MCF 10A (cell line): ENCODE data around the gene RABGGTB. TPM values are rescaled to one million over a fixed set of nuclear protein-coding genes. Genes with fewer than 3 reads are reported as not detected.
"Not testable (repeated sequence)": the region's sequence is repeated elsewhere in the genome, so short reads cannot be mapped to it uniquely, and the experiment has no call there.

Experiments used
- BruUV-seq: library from RNA; stranded (reverse); fragments of 400-500 nt; replicated peaks from 2 replicates; lab custom pipeline; 2021; lab: Mats Ljungman, UMichigan
- CTCF ChIA-PET: fragments of 300-600 bp; sonication (Branson Sonifier 250); formaldehyde crosslinking; extraction: SDS; loops from one replicate; lab custom pipeline; 2021; ENCODE audit warnings: antibody characterized with exemption, inconsistent platforms; lab: Yijun Ruan, JAX
- POLR2A ChIA-PET: fragments of 300-600, 350-650 bp; sonication (Branson Sonifier 250); formaldehyde crosslinking; extraction: SDS; loops from one replicate; lab custom pipeline; 2020; ENCODE audit warnings: antibody characterized with exemption, inconsistent platforms; lab: Yijun Ruan, JAX
- DNase-seq: peaks from one replicate; pipeline ENCODE4 v3.0.0-alpha.2; 2018; ENCODE audit not compliant: unreplicated experiment
- H3K27ac Mint-ChIP-seq: one replicate; pipeline ENCODE4 v1.8.0; 2022; ENCODE audit warnings: mild to moderate bottlenecking, low read depth, mixed read lengths; ENCODE audit not compliant: unreplicated experiment
- H3K27me3 Mint-ChIP-seq: one replicate; pipeline ENCODE4 v1.8.0; 2022; ENCODE audit warnings: mixed read lengths; ENCODE audit not compliant: insufficient read depth, unreplicated experiment
- H3K36me3 Mint-ChIP-seq: one replicate; pipeline ENCODE4 v1.8.0; 2022; ENCODE audit warnings: mild to moderate bottlenecking, moderate library complexity, mixed read lengths; ENCODE audit not compliant: insufficient read depth, unreplicated experiment
- H3K4me1 Mint-ChIP-seq: one replicate; pipeline ENCODE4 v1.8.0; 2022; ENCODE audit warnings: mixed read lengths; ENCODE audit not compliant: insufficient read depth, unreplicated experiment
- H3K4me3 Mint-ChIP-seq: one replicate; pipeline ENCODE4 v1.8.0; 2022; ENCODE audit warnings: mild to moderate bottlenecking, moderate library complexity, mixed read lengths; ENCODE audit not compliant: unreplicated experiment
- H3K9me3 Mint-ChIP-seq: one replicate; pipeline ENCODE4 v1.8.0; 2022; ENCODE audit warnings: mixed read lengths; ENCODE audit not compliant: unreplicated experiment
- intact Hi-C: fragments of 100-400 bp; cut with micrococcal nuclease; formaldehyde crosslinking; loops from 2 replicates; pipeline ENCODE4 v1.14.1; 2022
- total RNA-seq: library from RNA; stranded (reverse); gene quantifications from 2 replicates; pipeline ENCODE4 v1.2.3, GENCODE V29; 2022
- TF ChIP-seq, protein P1 (sequence below): fragments of 200-600 bp; IDR thresholded peaks from one replicate; pipeline ENCODE4 v1.8.0; 2022; ENCODE audit warnings: antibody characterized with exemption, mild to moderate bottlenecking; ENCODE audit not compliant: unreplicated experiment

RABGGTB gene
- total RNA-seq, 1 experiment from 2014 or later = 127 TPM

DNA sequence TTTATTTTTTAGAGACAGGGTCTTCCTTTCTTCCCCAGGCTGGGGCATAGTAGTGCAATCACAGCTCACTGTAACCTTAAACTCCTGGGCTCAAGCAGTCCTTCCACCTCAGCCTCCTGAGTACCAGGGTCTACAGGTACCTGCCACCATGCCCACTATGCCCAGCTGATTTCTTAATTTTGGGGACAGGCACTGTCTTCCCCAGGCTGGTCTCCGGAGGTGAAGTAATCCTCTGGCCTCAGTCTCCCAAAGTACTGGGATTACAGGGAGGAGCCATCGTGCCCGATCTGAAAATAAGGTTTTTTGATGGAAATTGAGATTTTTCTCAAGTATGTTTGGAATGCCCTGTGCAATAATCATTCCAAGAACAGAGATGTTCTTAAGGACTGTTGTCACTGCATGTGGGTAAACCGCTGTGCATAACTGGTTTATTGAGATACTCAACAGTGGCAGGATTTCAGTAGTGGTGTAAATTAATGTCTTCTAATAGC lies 9.7 kb downstream of the RABGGTB start:
- no peak for DNase-seq
- Mint-ChIP-seq H3K4me1 (peaks cover 11% of the 10 kb centered on the region), H3K9me3 (no peaks in the 10 kb centered on the region), H3K4me3 (no peak overlapping the region), H3K36me3 (peaks cover 79% of the 10 kb centered on the region), H3K27ac (no peak overlapping the region), H3K27me3 (no peaks in the 10 kb centered on the region)
- no TSS peak for BruUV-seq
- POLR2A ChIA-PET = interaction anchor here (1.0 to 2.2 kb wide), 2 partner anchors 9 to 11 kb away, joined by 4 to 8 read pairs; partner anchors contain the start of gene RABGGTB
- CTCF ChIA-PET = no interaction called here
- intact Hi-C loops = no loop called here
- TF ChIP-seq, protein P1, sequence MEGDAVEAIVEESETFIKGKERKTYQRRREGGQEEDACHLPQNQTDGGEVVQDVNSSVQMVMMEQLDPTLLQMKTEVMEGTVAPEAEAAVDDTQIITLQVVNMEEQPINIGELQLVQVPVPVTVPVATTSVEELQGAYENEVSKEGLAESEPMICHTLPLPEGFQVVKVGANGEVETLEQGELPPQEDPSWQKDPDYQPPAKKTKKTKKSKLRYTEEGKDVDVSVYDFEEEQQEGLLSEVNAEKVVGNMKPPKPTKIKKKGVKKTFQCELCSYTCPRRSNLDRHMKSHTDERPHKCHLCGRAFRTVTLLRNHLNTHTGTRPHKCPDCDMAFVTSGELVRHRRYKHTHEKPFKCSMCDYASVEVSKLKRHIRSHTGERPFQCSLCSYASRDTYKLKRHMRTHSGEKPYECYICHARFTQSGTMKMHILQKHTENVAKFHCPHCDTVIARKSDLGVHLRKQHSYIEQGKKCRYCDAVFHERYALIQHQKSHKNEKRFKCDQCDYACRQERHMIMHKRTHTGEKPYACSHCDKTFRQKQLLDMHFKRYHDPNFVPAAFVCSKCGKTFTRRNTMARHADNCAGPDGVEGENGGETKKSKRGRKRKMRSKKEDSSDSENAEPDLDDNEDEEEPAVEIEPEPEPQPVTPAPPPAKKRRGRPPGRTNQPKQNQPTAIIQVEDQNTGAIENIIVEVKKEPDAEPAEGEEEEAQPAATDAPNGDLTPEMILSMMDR = no peak

DNA sequence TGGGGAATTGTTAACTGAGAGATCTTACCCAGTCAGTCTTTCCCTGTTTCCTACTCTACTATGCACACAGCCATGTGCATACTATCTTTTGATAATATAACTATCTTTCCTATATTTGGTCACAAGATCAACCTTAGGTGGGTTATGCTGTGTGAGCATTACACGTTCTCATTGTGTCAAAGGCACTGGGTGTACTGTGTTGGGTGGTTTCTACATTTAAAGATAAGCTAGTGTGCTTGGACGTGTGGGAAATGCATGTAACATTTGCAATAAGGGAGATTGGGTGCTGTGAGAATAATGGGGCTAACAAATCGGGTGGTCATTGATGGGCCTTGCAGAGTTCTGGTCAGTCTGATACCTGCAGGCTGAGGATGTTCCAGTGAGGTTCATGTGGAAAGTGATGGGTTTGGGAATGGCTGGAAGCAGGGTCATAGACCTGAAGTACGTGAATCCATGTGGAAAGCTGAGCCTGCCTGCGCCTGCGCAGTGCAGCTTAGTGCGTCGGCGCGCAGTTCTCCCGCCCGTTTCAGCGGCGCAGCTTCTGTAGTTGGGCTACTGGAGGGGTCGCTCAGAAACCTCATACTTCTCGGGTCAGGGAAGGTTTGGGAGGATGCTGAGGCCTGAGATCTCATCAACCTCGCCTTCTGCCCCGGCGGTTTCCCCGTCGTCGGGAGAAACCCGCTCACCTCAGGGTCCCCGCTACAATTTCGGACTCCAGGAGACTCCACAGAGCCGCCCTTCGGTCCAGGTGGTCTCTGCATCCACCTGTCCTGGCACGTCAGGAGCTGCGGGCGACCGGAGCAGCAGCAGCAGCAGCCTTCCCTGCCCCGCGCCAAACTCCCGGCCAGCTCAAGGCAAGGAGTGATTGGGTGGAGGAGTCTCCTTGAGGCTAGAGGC lies 10.6 kb downstream of the RABGGTB start, which contains the start of gene MSH4:
Gene MSH4, plus strand, starts transcription at position 507 of the 897 bp plus-strand sequence. Its CDS starts 104 bp downstream, at position 611.
- H3K4me3 Mint-ChIP-seq = no peak within 1 kb of the TSS
- no TSS peak for BruUV-seq
- ChIA-PET CTCF (no interaction called here), POLR2A (interaction anchor here (1.0 to 2.2 kb wide), 2 partner anchors 10 to 11 kb away, joined by 4 to 8 read pairs; partner anchors contain the start of gene RABGGTB)
- TF ChIP-seq, protein P1 = no peak
- peaks cover 71% of the 10 kb centered on the region for H3K36me3 Mint-ChIP-seq
- H3K9me3 Mint-ChIP-seq = no peaks in the 10 kb centered on the region
- no peaks in the 10 kb centered on the region for H3K27me3 Mint-ChIP-seq
- H3K27ac Mint-ChIP-seq = no peak within 1 kb of the TSS
- intact Hi-C loops = no loop called here
- peaks cover 2% of the 10 kb centered on the region for H3K4me1 Mint-ChIP-seq
- DNase-seq = no peak

DNA sequence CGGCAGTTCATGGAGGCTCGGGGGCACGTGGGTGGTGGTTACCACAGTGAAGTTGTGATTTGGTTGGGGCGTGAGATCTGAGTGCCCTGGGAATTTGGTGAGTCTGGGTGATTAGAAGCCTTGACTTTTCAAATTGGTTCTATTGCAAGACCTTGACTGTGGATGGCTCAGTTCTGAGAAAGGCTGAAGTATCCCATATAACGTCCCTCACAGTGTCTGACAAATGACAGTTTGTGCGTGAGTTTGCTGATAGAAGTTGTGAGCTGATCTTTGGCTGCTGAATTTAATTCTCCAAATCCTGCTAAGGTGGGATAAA lies 11.2 kb downstream of the RABGGTB start:
- H3K27me3 Mint-ChIP-seq = no peaks in the 10 kb centered on the region
- no peak overlapping the region for H3K27ac Mint-ChIP-seq
- POLR2A ChIA-PET = interaction anchor here (0.9 to 2.2 kb wide), 2 partner anchors 10 to 11 kb away, joined by 3 to 8 read pairs; partner anchors contain the start of gene RABGGTB
- intact Hi-C loops = no loop called here
- no peak for DNase-seq
- H3K4me1 Mint-ChIP-seq = no peaks in the 10 kb centered on the region
- TF ChIP-seq, protein P1 = no peak
- CTCF ChIA-PET = no interaction called here
- no peaks in the 10 kb centered on the region for H3K9me3 Mint-ChIP-seq
- no peak overlapping the region for H3K4me3 Mint-ChIP-seq
- H3K36me3 Mint-ChIP-seq = peaks cover 65% of the 10 kb centered on the region
- BruUV-seq = no TSS peak

DNA sequence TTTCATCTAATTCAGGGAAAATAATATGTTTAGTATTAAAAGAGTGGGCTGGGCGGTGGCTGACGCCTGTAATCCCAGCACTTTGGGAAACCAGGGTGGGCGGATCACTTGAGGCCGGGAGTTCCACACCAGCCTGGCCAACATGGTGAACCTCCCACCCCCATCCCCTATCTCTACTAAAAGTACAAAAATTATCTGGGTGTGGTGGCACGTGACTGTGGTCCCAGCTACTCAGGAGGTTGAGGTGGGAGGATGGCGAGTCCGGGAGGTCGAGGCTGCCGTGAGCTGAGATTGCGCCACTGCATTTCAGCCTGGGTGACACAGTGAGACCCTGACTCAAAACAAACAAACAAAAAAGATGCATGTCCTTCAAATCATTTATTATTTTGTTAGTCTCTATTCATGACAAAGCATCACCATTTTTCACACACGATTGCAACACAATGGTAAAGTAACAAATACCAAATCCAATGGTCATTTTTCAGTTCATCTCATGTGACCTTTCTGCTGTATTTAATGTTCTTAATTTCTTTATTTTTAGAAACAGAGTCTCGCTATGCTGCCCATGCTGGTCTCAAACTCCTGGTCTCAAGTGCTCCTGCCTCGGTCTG lies 11.7 kb downstream of the RABGGTB start:
- no peak for DNase-seq
- no peak overlapping the region for H3K27ac Mint-ChIP-seq
- intact Hi-C loops = no loop called here
- no TSS peak for BruUV-seq
- no peaks in the 10 kb centered on the region for H3K9me3 Mint-ChIP-seq
- TF ChIP-seq, protein P1 = no peak
- H3K27me3 Mint-ChIP-seq = no peaks in the 10 kb centered on the region
- H3K4me1 Mint-ChIP-seq = no peaks in the 10 kb centered on the region
- CTCF ChIA-PET = interaction anchor here (0.6 kb wide), 1 partner anchor 46 kb away, joined by 6 read pairs; no protein-coding TSS in a partner anchor
- H3K4me3 Mint-ChIP-seq = no peak overlapping the region
- POLR2A ChIA-PET = interaction anchor here (0.9 to 2.2 kb wide), 3 partner anchors 8 to 11 kb away, joined by 3 to 8 read pairs (median 3); partner anchors contain the start of gene RABGGTB
- H3K36me3 Mint-ChIP-seq = peaks cover 60% of the 10 kb centered on the region

DNA sequence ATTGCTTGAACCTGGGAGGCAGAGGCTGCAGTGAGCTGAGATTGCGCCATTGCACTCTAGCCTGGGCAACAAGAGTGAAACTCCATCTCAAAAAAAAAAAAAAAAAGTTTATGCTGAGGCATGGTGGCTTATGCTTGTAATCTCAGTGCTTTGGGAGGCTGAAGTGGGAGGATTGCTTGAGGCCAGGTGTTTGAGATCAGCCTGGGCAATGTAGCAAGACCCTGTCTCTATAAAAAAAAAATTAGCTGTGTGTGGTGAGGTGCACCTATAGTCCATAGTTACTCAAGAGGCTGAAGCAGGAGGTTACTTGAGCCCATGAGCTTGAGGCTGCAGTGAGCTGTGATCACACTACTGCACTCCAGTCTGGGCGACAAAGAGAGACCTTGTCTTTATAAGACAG lies 15.4 kb downstream of the RABGGTB start:
- intact Hi-C loops = not testable (repeated sequence)
- POLR2A ChIA-PET = interaction anchor here (2.5 to 3.7 kb wide), 2 partner anchors 11 to 15 kb away, joined by 16 to 20 read pairs; partner anchors contain the start of gene RABGGTB

More for the DNA sequence above, 15.4 kb downstream of the RABGGTB start:
- BruUV-seq, H3K9me3 Mint-ChIP-seq, DNase-seq, H3K4me1 Mint-ChIP-seq, H3K27ac Mint-ChIP-seq, H3K4me3 Mint-ChIP-seq, H3K27me3 Mint-ChIP-seq: not testable (repeated sequence)
- H3K36me3 Mint-ChIP-seq = peaks cover 22% of the 10 kb centered on the region
- CTCF ChIA-PET = interaction anchor here (0.7 kb wide), 1 partner anchor 1247 kb away, joined by 3 read pairs; no protein-coding TSS in a partner anchor
